Activated CD8-positive, alpha-beta memory T cell treated with anti-CD3 and anti-CD28 coated beads for 48 hours (primary cell): Measurements from ENCODE around the gene PILRA.
"Not testable (repeated sequence)": the region's sequence is repeated elsewhere in the genome, so short reads cannot be mapped to it uniquely, and the experiment has no call there.

Experiments
- DNase-seq, 3 experiments: peaks; one replicate each; pipeline ENCODE4 v3.0.0-alpha.2; 2020; ENCODE audit warnings: low read depth in 2 of 3, low spot score in 2 of 3

PILRA gene

DNA sequence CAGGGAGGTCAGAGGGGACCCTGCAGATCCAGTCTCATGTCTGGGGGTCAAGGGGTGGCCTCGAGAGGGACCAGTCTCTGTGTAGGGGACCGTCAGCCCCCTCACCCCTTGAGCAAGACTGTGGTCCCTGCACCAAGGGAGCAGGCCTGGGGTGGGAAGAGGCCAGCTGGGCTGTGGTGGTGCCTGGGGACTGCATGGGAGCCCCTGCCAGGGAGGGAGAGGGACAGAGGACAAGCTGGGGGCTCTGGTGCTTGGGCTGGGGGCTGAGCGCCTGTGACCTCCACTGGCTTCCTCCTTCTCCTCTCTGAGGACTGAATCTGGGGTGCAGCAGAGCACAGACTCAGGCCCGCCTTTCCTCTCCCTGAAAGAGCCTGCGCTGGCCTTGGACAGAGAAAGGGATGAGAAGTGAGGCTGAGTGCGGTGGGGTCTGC is 16.1 kb upstream of the PILRA start:
- no peak for DNase-seq

DNA sequence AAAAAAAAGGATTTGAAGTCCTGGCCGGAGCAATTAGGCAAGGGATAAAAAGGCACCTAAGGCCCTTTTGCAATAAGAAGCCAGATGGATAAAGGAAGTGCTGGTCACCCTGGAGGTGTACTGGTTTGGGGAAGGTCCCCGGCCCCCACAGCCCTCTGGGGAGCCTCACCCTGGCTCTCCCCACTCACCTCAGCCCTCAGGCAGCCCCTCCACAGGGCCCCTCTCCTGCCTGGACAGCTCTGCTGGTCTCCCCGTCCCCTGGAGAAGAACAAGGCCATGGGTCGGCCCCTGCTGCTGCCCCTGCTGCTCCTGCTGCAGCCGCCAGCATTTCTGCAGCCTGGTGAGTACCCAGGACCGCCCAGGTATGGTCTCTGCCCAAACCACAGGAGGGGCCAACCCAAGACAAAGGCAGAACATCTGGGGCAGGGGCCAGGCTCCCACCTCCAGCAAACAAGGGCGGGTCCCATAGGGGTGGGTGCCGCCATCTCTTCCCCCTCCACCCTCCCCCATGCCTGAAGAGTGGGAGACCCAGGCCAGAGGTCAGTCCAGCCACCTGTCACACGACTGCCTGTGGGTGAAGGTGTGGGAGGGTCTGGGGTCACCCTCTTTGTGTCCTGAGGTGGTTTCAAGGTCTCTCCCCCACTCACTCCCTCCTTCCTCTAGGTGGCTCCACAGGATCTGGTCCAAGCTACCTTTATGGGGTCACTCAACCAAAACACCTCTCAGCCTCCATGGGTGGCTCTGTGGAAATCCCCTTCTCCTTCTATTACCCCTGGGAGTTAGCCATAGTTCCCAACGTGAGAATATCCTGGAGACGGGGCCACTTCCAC is 15.0 kb upstream of the PILRA start, which contains the start of gene PILRB:
TSS of gene PILRB (plus strand) at position 91 of the 830 bp plus-strand sequence. CDS start at position 277, 186 bp downstream.
- DNase-seq: no peak

DNA sequence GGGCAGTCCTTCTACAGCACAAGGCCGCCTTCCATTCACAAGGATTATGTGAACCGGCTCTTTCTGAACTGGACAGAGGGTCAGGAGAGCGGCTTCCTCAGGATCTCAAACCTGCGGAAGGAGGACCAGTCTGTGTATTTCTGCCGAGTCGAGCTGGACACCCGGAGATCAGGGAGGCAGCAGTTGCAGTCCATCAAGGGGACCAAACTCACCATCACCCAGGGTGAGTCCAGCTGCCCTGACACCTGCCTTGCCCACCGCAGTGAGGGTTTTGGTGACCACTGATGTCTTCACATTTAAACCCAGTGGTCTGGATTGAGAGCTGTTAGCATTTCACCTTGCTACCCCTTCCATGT is 14.5 kb upstream of the PILRA start:
- no peak for DNase-seq

DNA sequence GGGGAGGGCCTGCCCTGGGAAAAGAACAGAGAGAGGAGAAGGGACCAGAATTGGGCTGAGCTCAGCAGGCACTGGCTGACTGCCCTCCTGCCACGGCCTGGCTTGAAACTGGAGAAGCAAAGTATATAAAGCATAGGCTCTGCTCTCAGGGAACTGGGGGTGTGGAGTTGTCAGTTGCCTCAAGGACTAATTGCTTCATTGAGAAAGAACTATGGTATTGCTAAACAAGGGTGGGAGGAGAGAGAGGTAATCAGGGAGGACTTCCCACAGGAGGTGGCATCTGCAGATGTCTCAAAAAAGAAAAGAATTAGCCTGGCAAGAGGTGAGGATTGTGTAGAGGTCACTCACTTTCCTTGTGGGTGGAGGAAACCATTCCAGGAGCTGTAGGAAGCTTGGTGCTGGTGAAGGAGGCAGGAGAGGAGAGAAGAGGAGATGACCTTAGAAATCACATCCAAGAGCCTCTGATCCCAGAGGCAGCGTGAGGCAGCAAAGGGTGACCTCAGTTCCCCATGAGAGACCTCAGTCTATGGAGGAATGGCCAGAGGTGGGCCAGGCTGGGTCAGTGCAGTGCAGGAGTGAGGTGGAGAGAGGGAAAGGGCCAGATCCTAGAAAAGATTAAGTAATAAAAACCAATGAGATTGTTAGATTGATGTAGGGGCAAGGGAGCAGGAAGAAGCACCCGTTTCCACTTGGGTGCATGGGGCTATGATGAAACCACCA is 13.0 kb upstream of the PILRA start:
- no peak for DNase-seq

DNA sequence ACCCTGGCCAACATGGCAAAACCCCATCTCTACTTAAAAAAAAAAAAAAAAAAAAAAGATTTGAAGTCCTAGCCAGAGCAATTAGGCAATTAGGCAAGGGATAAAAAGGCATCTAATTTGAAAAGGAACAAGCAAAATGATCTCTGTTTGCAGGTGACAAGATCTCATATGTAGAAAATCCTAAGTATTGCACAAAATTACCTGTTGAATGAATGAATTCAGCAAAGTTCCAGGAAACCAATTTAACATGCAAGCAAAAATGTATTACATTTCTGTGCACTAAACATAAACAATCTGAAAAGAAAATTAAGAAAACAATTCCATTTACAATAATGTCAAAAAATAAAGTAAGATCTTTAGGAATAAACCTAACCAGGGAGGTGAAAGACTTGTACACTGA is 10.2 kb upstream of the PILRA start:
- DNase-seq: no peak

DNA sequence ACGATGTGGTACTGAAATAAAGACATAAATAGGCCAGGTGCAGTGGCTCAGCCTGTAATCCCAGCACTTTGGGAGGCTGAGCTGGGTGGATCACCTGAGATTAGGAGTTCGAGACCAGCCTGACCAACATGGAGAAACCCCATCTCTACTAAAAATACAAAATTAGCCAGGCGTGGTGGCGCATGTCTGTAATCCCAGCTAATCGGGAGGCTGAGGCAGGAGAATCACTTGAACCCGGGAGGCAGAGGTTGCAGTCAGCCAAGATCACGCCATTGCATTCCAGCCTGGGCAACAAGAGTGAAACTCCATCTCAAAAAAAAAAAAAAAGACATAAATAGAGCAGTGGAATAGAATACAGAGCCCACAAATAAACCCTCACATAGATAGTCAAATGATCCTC is 9.5 kb upstream of the PILRA start:
- DNase-seq: not testable (repeated sequence)

DNA sequence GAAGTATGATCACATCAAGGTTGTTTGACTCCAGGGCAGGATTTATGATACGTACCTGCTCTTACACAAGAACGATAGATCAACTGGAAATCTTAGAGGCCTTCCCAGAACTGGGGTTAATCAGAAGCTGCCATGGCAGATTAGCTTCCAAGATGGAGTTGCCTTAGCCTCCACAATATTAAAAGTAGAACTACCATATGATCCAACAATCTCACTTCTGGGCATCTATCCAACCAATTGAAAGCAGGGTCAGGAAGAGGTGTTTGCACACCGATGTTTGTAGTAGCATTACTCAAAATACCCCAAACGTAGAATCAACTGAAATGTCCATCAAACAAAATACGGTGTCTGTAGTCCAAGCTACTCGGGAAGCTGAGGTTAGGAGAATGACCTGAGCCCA is 8.8 kb upstream of the PILRA start:
- DNase-seq: no peak

DNA sequence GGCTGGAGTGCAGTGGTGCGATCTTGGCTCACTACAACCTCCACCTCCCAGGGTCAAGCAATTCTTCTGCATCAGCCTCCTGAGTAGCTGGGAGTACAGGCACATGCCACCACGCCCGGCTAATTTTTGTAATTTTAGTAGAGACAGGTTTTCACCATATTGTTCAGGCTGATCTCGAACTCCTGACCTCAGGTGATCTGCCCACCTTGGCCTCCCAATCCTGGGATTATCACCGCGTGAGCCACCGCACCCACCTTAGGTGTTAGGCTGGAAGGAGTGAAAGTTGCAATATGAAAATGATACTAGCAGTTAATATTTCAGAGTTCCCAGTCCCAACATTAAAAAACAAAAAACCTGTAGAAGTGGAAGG is 7.3 kb upstream of the PILRA start:
- not testable (repeated sequence) for DNase-seq

DNA sequence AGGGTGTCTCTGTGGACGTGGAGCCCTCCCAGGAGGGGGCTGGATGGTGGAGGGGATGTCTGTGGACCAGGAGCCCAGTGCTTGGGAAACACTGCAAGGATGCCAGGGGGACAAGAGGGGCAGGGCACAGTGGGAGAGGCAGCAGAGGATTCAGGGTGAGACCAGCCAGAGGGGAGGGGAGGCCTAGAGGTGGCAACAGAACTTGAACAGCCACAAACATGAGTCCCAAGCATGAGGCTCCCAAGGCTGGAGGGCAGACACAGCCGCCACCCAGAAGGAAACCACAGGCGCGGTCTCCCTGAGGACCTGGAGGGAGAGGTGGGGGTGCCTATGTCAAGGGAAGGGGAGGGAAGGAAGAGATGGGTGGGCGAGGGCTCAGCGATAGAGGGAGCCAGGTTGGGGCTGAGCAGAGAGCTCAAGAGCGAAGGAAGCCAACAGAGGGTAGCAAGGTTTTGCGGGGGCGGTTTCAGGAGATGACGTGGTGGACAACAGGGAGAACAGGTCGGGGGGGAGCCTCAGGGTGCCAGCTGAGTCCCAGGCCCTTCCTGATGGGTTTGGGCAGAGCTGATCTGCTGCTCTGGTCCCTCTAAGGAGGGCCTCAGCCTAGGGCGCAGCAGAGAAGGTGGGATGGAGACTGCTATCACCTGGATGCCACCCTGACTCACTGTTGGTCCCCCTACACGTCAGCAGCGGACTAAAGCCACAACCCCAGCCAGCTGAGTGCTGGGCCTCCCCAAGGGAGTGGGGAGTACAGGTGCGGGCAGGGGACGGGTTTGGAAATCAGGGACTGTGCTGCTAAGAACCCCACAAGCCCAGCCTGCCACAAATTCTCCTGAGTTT is 6.7 kb upstream of the PILRA start:
- no peak for DNase-seq

DNA sequence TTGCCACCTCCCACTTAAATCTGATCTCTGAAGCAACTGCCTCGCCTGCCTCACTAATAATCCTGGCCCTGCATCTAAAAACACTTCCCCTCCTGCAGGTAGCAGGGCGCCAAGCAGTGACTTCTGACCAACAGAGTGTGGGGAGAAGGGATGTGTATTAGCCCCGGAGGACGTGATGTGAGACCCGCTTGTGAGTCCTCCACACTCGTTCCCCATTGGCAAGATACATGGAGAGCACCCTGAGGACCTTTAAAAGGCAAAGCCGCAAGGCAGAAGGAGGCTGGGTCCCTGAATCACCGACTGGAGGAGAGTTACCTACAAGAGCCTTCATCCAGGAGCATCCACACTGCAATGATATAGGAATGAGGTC is 6.1 kb upstream of the PILRA start:
- DNase-seq: no peak

DNA sequence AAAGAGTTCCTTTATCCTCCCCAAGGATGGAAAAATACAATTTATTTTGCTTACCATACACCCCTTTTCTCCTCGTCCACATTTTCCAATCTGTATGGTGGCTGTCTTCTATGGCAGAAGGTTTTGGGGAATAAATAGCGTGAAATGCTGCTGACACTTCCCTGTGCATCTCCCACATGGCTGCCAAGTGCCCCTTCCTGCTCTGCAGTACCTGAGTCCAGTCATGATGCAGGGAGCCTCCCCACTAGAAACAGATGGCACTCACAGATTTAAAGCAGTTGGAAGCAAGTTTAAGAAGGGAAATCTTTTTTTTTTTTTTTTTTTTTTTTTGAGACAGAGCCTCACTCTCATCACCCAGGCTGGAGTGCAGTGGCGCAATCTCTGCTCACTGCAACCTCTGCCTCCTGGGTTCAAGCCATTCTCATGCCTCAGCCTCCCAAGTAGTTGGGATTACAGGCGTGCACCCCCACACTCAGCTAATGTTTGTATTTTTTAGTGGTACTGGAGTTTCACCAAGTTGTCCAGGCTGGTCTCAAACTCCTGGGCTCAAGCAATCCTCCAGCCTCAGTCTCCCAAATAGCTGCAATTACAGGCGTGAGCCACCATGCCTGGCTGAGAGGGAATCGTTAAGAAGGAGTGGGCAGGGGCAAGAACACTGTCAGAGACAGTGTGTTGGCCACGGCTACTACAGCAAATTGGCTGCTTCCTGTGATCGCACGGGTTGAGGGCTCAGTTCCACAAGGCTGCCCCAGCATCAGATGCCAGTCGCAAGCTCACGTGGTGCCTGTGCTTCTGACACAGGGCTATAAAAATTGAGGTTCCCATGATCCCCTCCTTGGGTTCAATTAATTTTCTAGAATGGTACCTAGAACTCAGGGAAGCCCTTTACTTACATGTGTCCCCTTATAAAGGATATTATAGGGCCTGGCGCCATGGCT is 5.3 kb upstream of the PILRA start:
- DNase-seq: no peak

DNA sequence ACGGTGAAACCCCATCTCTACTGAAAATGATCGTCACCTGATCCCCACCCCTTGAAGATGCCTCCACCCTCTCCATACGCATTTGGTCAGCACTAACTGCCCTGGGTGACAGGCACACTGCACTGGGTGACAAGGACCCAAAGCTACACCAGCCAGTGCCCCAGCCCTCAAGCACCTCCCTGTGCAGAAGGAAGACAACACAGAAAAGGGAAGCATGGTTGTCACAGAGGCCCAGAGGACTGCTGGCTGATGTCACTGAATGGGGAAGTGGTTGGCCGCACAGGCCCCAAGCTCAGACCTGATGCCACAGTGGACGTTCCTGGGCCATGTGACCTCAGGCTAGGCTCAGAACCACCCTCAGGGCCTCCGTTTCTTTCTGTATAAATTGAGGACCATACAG is 4.2 kb upstream of the PILRA start:
- no peak for DNase-seq

DNA sequence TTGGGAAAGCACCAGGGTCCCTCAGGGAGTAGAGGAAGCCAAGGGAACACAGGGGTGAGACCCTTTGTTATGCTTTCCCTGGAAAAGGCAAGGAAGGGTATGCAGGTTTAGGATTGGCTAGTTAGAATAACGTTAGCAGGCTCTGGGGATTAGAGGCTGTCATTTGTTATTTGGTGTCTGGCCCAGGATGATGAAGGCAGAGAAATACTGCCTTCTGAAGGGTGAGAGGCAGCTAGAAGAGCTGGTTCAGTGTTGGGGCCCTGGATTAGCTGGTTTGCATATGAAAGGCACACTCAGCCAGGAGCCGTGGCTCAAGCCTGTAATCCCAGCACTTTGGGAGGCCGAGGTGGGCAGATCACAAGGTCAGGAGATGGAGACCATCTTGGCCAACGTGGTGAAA is 3.0 kb upstream of the PILRA start:
- no peak for DNase-seq

DNA sequence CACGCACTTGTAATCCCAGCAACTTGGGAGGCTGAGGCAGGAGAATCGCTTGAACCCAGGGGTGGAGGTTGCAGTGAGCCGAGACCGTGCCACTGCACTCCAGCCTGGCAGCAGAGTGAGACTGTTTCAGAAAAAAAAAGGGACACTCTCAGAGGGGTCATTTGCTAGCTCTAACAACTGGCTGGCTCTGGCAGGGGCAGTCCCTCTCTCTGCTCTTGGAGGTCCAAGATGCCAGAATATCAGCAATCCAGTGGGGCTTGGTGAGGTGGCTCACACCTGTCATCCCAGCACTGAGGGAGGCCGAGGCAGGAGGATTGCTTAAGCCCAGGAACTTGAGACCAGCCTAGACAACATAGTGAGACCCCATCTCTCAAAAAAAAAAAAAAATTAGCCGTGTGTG is 2.5 kb upstream of the PILRA start:
- no peak for DNase-seq

DNA sequence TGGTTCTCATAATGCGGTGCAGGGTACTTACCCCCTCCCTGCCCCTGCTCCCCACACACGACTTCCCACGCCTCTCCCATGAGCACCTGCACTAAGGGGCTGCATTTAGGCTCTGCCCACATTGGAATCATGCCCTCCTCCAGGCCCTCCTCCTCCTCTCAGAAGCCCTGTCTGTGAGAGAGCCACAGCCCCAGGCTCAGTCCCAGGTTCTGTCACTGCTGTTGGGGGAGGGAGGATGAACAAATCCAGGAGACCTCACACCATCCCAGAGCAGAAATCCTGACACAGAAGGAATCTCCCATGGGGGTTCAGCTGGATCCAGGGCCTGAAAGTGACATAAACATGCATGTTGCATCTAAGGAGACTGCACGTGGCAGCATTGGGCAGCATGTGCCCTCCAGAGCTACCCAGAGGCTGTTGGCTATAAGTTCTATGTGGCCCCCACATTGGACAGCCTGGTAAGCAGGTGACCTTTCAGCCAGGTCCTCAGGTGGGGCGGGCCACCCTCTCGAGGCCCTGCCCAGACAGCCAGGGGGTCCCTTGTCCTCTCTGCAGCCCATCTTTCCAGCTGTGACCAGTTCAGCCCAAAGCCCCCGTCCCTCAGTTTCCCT is 1.6 kb upstream of the PILRA start:
- DNase-seq: no peak

DNA sequence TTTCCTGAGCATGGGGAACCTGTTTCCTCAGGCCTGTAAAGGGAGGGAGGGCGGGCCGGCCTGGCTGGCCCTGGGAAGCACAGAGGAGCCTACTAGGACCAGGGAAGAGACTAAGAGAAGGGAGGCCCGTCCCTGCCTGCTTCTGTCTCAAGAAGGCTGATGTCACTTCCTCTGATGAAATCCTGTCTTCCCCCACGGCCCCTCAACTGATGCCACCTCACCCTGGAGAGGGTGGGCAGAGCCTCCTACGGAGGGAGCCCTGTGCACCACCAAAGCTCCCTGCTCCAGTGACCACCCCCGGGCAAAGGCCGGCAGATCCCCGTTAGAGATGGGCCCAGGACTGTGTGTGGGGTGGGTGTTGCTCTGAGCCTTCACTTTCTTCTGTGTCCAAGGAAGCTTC is 1.0 kb upstream of the PILRA start:
- no peak for DNase-seq

DNA sequence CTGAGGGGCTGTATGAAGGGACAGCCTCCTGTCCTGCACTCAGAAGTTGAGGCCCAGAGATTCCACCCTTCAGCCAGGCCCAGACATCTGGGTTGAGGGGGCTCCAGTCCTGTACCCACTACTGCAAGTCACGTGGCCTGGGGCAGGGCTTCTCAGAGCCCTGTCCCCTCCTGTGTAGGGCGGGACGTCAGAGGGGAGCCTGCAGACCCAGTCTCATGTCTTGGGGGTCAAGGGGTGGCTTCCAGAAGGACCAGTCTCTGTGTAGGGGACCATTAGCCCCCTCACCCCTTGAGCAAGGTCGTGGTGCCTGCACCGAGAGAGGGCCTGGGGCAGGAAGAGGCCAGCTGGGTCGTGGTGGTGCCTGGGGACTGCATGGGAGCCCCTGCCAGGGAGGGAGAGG is 593 bp upstream of the PILRA start:
- no peak for DNase-seq

DNA sequence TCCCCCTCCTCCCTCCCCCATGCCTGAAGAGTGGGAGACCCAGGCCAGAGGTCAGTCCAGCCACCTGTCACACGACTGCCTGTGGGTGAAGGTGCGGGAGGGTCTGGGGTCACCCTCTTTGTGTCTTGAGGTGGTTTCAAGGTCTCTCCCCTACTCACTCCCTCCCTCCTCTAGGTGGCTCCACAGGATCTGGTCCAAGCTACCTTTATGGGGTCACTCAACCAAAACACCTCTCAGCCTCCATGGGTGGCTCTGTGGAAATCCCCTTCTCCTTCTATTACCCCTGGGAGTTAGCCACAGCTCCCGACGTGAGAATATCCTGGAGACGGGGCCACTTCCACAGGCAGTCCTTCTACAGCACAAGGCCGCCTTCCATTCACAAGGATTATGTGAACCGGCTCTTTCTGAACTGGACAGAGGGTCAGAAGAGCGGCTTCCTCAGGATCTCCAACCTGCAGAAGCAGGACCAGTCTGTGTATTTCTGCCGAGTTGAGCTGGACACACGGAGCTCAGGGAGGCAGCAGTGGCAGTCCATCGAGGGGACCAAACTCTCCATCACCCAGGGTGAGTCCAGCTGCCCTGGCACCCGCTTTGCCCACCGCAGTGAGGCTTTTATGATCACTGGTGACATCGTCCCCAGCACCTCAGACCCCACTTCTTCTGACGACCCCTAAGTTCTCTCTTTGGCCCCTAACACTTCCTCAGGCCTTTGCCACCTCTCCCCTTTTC is 747 bp downstream of the PILRA start:
- DNase-seq: not testable (repeated sequence)

DNA sequence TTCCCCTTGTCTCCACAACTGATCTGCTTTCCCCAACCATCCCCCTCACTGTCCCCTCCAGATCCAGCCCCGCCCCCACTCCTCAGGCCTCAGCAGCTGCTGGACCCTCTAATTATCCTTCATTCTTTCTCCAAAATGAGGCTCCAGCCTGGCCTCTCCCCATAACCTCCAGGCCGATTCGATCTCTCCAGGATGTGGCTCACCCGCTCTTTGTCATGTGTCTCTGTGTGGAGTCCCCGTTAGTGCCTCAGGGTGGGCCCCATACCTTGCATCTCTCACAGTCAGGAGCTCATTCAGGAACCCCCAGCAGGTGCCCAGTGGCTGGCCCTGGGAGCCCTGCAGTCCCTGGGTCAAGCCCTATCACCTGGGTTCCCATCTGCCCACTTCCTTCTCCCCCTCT is 1.3 kb downstream of the PILRA start:
- DNase-seq: no peak

DNA sequence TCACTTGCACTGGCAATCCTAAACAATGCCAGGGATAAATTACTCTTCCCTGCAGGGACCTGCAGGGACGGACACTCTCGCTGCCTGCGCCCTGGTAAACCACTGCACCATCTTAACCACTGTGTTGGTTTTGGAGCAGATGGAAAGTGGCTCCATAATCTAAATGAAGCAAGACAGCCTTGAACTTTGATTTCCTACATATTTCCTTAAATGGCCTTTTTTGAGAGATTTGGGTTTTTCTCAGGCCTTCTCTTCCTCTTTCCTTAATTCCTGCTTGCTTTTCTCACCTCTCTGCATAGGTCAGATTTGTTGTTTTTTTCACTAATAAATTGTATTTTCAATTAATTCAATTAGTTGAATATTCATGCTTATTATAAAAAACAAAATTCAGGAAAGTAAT is 2.8 kb downstream of the PILRA start:
- DNase-seq: no peak
